Measurements from ENCODE around the gene MRPS5. TPM values are rescaled to one million over a fixed set of nuclear protein-coding genes. Genes with fewer than 3 reads are reported as not detected.

The MRPS5 gene
- total RNA-seq, 1 donor from 2014 or later = 43.3 TPM

DNA sequence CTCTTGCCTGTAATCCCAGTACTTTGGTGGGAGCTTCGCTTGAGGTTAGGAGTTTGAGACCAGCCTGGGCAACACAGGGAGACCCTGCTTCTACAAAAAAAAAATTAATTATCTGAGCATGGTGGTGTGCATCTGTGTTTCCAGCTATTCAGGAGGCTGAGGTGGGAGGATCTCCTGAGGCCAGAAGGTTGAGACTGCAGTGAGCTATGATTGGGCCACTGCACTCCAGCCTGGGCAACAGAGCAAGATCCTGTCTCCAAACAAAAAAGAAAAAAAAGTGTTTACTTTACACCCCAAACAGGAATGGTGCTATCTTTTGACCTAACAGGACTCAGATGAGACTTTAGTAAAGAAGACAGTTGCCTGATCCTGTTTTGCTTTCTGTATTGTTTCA lies 60.5 kb downstream of the MRPS5 start:
- H3K9me3 Mint-ChIP-seq (ENCODE audit: unreplicated experiment) = no peaks in the 10 kb centered on the region
- H3K36me3 Mint-ChIP-seq (ENCODE audit: unreplicated experiment) = no peaks in the 10 kb centered on the region
- DNase-seq (ENCODE audit: extremely low spot score, unreplicated experiment) = no peak
- H3K4me1 Mint-ChIP-seq (ENCODE audit: unreplicated experiment) = no peaks in the 10 kb centered on the region
- TF ChIP-seq, protein P1, sequence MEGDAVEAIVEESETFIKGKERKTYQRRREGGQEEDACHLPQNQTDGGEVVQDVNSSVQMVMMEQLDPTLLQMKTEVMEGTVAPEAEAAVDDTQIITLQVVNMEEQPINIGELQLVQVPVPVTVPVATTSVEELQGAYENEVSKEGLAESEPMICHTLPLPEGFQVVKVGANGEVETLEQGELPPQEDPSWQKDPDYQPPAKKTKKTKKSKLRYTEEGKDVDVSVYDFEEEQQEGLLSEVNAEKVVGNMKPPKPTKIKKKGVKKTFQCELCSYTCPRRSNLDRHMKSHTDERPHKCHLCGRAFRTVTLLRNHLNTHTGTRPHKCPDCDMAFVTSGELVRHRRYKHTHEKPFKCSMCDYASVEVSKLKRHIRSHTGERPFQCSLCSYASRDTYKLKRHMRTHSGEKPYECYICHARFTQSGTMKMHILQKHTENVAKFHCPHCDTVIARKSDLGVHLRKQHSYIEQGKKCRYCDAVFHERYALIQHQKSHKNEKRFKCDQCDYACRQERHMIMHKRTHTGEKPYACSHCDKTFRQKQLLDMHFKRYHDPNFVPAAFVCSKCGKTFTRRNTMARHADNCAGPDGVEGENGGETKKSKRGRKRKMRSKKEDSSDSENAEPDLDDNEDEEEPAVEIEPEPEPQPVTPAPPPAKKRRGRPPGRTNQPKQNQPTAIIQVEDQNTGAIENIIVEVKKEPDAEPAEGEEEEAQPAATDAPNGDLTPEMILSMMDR (IDR thresholded peaks at IDR 0.05) = no peak
- no peak overlapping the region for H3K4me3 Mint-ChIP-seq (ENCODE audit: unreplicated experiment)
- H3K27ac Mint-ChIP-seq (ENCODE audit: unreplicated experiment) = no peak overlapping the region
- peaks cover 43% of the 10 kb centered on the region for H3K27me3 Mint-ChIP-seq (ENCODE audit: unreplicated experiment)

DNA sequence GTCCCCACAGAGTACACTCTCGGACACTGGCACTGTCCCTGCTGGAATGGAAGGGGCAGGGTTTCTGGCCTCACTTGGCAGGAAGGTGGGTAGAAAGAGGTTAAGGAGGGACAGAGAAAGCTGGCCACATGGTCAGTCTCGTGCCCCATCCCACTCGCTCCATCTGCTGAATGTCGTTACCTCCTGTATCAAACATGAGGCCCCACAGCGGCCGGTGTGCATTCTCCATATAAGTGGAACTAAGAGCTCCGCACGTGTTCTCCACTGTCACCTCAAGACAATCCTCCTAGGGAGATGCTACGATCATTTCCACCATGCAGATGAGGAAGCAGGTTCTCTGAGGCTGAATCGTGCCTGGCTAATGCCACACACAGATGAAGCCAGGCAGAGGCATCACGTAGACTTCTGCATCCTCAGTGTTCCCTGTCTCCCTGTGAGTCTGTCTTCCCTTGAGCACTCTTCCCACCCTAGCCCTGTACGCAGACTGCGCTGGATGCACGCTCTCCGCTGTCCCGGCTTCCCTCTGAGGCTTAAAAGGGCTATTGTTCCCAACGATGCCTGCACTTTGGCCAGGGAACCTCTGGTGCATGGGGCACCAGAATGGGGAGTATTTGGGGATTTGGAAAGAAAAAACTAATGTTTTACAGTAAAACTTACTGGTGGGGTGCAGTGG lies 61.0 kb downstream of the MRPS5 start:
- Mint-ChIP-seq H3K9me3 (ENCODE audit: unreplicated experiment) (no peaks in the 10 kb centered on the region), H3K4me3 (ENCODE audit: unreplicated experiment) (no peak overlapping the region), H3K27ac (ENCODE audit: unreplicated experiment) (no peak overlapping the region), H3K27me3 (ENCODE audit: unreplicated experiment) (peaks cover 45% of the 10 kb centered on the region), H3K4me1 (ENCODE audit: unreplicated experiment) (no peaks in the 10 kb centered on the region), H3K36me3 (ENCODE audit: unreplicated experiment) (no peaks in the 10 kb centered on the region)
- TF ChIP-seq, protein P1 (IDR thresholded peaks at IDR 0.05) = no peak
- no peak for DNase-seq (ENCODE audit: extremely low spot score, unreplicated experiment)

DNA sequence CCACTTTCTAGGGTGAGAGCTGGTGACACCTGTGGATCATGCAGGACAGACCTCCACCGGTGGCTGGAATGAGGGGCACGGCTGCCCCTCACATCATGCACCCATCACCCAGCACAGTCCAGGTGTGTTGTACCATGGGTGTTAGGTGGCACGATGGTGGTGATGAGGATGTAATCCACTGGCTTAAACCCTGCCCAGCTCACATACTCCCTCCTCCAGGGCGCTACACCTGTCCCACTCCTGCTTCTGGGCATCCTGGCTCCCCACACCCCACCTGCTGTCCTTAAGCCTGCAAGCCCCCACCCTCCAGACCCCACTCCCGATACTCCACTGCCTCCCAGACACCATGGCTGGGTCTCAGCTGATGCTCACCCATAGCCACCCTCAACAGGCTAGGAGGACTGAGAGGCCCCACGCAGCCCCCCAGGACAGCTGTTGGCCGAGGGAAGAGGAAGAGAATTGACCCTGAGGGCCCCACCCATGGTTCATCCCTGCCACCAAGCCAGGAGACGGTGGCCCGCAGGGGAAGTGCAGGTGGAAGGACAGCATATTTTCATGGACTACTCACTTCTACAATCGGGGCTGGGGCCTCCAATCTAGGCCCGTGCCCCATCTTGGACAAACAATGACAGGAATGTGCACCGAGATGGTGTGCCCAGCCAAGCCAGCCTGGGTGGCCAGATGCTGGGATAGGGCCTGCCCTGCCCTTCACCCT lies 61.8 kb downstream of the MRPS5 start:
- no peaks in the 10 kb centered on the region for H3K9me3 Mint-ChIP-seq (ENCODE audit: unreplicated experiment)
- TF ChIP-seq, protein P1 (IDR thresholded peaks at IDR 0.05) = no peak
- peaks cover 47% of the 10 kb centered on the region for H3K27me3 Mint-ChIP-seq (ENCODE audit: unreplicated experiment)
- DNase-seq (ENCODE audit: extremely low spot score, unreplicated experiment) = no peak
- no peaks in the 10 kb centered on the region for H3K4me1 Mint-ChIP-seq (ENCODE audit: unreplicated experiment)
- H3K4me3 Mint-ChIP-seq (ENCODE audit: unreplicated experiment) = no peak overlapping the region
- H3K27ac Mint-ChIP-seq (ENCODE audit: unreplicated experiment) = no peak overlapping the region
- no peaks in the 10 kb centered on the region for H3K36me3 Mint-ChIP-seq (ENCODE audit: unreplicated experiment)

DNA sequence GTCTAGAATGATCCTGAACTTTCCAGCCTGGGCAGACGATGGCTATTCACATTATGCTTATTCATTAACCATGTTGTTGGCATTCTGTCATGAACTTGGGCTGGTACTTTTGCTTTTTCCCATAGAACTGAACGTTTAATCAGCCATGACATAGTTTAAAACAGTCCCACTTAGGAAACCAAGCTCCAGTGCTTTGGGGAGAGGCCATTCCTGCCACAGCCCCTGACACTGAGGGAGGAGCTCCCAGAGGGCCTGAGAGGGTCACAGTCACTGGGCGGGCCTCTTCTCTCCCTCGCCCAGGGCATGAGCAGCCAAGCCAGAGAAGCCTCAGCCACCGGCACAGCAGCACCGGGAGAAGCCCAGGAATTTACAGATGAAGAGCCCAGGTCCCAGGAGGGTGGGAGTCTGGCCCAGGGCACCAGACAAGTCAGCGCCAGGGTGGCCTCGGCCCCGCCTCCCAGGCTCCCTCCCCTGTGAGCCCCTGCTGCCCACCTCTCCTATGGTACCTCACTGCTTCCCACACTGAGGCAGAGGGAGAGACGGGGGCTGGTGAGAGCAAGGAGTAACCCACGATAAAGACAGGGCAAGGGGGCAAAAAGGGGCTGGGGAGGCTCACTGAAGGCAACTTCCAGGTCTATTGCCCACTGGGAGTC lies 62.5 kb downstream of the MRPS5 start:
- no peaks in the 10 kb centered on the region for H3K36me3 Mint-ChIP-seq (ENCODE audit: unreplicated experiment)
- H3K27ac Mint-ChIP-seq (ENCODE audit: unreplicated experiment) = no peak overlapping the region
- H3K27me3 Mint-ChIP-seq (ENCODE audit: unreplicated experiment) = peaks cover 47% of the 10 kb centered on the region
- DNase-seq (ENCODE audit: extremely low spot score, unreplicated experiment) = no peak
- no peak overlapping the region for H3K4me3 Mint-ChIP-seq (ENCODE audit: unreplicated experiment)
- TF ChIP-seq, protein P1 (IDR thresholded peaks at IDR 0.05) = no peak
- no peaks in the 10 kb centered on the region for H3K9me3 Mint-ChIP-seq (ENCODE audit: unreplicated experiment)
- H3K4me1 Mint-ChIP-seq (ENCODE audit: unreplicated experiment) = no peaks in the 10 kb centered on the region

DNA sequence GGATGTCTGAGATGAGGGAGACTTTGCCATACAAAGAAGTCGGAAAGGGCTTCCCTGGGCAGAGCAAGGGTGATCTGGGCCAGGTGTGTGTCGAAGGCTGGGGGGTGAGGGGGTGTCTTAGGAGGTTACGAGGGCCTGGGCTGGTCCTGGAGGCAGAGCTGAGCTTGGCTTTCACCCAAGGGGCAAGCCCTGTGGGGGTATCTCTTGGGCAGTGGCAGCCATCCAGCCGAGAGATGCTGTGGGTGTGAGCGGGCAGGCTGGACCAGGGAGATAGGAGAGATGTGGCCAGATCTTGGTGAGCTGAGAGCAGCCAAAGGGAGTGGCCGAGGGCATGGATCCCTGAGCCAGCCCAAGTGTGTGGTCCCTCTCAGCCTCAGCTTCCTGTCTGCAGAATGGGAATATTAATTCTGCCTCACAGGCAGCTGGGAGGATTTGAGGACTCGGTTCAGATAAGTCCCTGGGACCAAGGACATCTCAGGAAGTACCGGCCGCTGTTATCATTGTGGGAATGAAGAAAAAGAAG lies 63.1 kb downstream of the MRPS5 start:
- H3K27me3 Mint-ChIP-seq (ENCODE audit: unreplicated experiment) = peaks cover 42% of the 10 kb centered on the region
- no peaks in the 10 kb centered on the region for H3K9me3 Mint-ChIP-seq (ENCODE audit: unreplicated experiment)
- H3K27ac Mint-ChIP-seq (ENCODE audit: unreplicated experiment) = no peak overlapping the region
- no peaks in the 10 kb centered on the region for H3K36me3 Mint-ChIP-seq (ENCODE audit: unreplicated experiment)
- TF ChIP-seq, protein P1 (IDR thresholded peaks at IDR 0.05) = no peak
- no peak overlapping the region for H3K4me3 Mint-ChIP-seq (ENCODE audit: unreplicated experiment)
- DNase-seq (ENCODE audit: extremely low spot score, unreplicated experiment) = no peak
- H3K4me1 Mint-ChIP-seq (ENCODE audit: unreplicated experiment) = no peaks in the 10 kb centered on the region
